Right lobe of liver (tissue), 6 donors: Measurements from ENCODE around the gene TMIGD1. TPM values are rescaled to one million over a fixed set of nuclear protein-coding genes. Genes with fewer than 3 reads are reported as not detected.

Source experiments
- ATAC-seq, 4 donors: fragments of 200-7000 bp; cut with Tn5 transposase; one replicate each; pipeline ENCODE4 v1.9.1; 2020; ENCODE audit warnings: mild to moderate bottlenecking in 4 of 4, moderate library complexity in 4 of 4
- DNase-seq, 3 donors: peaks; one replicate each; pipeline ENCODE4 v3.0.0-alpha.2; 2020
- H3K27ac ChIP-seq, 3 donors: fragments of 200-600 bp; one replicate each; pipeline ENCODE4 v1.8.0; 2022
- H3K27me3 ChIP-seq, 2 donors: fragments of 200-600 bp; one replicate each; pipeline ENCODE4 v1.8.0; 2022
- H3K36me3 ChIP-seq, 4 donors: fragments of 200-600 bp; sonication (generic) in 1 of 4; one replicate each; pipeline versions ENCODE4 v1.5.1 to v1.8.0; 2017 to 2022; ENCODE audit warnings: control low read depth in 1 of 4
- H3K4me1 ChIP-seq, 4 donors: fragments of 200-600 bp; sonication (generic) in 1 of 4; one replicate each; pipeline versions ENCODE4 v1.5.1 to v1.8.0; 2017 to 2022; ENCODE audit warnings: control low read depth in 1 of 4
- H3K4me3 ChIP-seq, 3 donors: fragments of 200-600 bp; one replicate each; pipeline ENCODE4 v1.8.0; 2022
- H3K9me3 ChIP-seq, 4 donors: fragments of 200-600 bp; sonication (generic) in 1 of 4; one replicate each; pipeline versions ENCODE4 v1.5.1 to v1.8.0; 2017 to 2022; ENCODE audit warnings: control low read depth in 1 of 4
- CTCF ChIP-seq, 4 donors: fragments of 200-600 bp in 3 of 4; fragments of 450-650 bp in 1 of 4; IDR thresholded peaks; one replicate each; pipeline versions ENCODE4 v1.5.1 to v1.8.0; 2016 to 2022; ENCODE audit warnings: antibody characterized with exemption in 4 of 4, mild to moderate bottlenecking in 2 of 4
- POLR2A ChIP-seq: fragments of 450-650 bp; IDR thresholded peaks from one replicate; pipeline ENCODE4 v1.6.1; 2017; ENCODE audit warnings: antibody characterized with exemption, mild to moderate bottlenecking
- WGBS: methylation state at CpG from one replicate; pipeline ENCODE4 v1.1.6; 2018; ENCODE audit warnings: low coverage, low lambda C conversion rate; ENCODE audit not compliant: insufficient coverage; ENCODE audit errors: missing lambda C conversion rate; 5-methylcytosine and 5-hydroxymethylcytosine counted together
- intact Hi-C, 2 donors: fragments of 100-400 bp; cut with DNase I; formaldehyde crosslinking; loops; one replicate each; pipeline versions ENCODE4 v1.11.2 to v1.14.1; 2022
- total RNA-seq, 6 experiments: library from RNA; depleted of rRNA in 2 of 6; stranded (reverse); fragments of >200 nt in 2 of 6; fragmentation: NEBNext Ultra II Directional in 3 of 6; extraction: Animal tissue kit (Norgen Biotek cat#: 25700) in 3 of 6; gene quantifications; one replicate each; pipeline versions ENCODE4 v1.1.0 to v1.2.4, GENCODE V29; 2016 to 2023
- donor health status: DM: no; HTN: yes; CAD: no.
- donor health status: DM: no; HTN: no; CAD: no.
- donor health status: DM: no; HTN: no; CAD: no.
- donor health status: DM: no; HTN: yes; CAD: no.
- donor health status: DM: no; HTN: yes; CAD: no.

The TMIGD1 gene
- total RNA-seq, 6 experiments from 2014 or later = not detected

- DNase-seq (no peak), ATAC-seq (no peak)
- Histone ChIP-seq H3K27ac (no peak overlapping the region), H3K4me1 (no peaks in the 10 kb centered on the region), H3K36me3 (peaks cover 0 to 3% (median 0%) of the 10 kb centered on the region in 4 donors), H3K4me3 (no peak overlapping the region), H3K27me3 (no peaks in the 10 kb centered on the region), H3K9me3 (no peaks in the 10 kb centered on the region)
- TF ChIP-seq CTCF (IDR thresholded peaks at IDR 0.05) (no peak), POLR2A (no peak)
- intact Hi-C loops = loop anchor here in 1 of 2 donors (10.0 kb wide), 1 partner anchor 154 kb away; no protein-coding TSS in a partner anchor
These were observed 54.7 kb downstream of the TMIGD1 start for GRCh38 chr17:30279156-30279555.

GRCh38 chr17:30278032-30278431 is 55.8 kb downstream of the TMIGD1 start:
- ATAC-seq = peak; percentile 76 to 92 (median 88)
- Histone ChIP-seq H3K9me3 (no peaks in the 10 kb centered on the region), H3K27ac (no peak overlapping the region), H3K4me1 (no peaks in the 10 kb centered on the region), H3K4me3 (no peak overlapping the region), H3K36me3 (peaks cover 0 to 5% (median 2%) of the 10 kb centered on the region in 4 donors), H3K27me3 (no peaks in the 10 kb centered on the region)
- intact Hi-C loops = loop anchor here in 1 of 2 donors (10.0 kb wide), 1 partner anchor 153 kb away; no protein-coding TSS in a partner anchor
- TF ChIP-seq POLR2A (no peak), CTCF (IDR thresholded peaks at IDR 0.05) (peak; percentile 42 to 73 (median 70))
- peak in 1 of 3 donors; percentile 50 for DNase-seq

- WGBS = 86% methylated on average over 2 of the region's 2 CpGs
- TF ChIP-seq POLR2A (no peak), CTCF (IDR thresholded peaks at IDR 0.05) (no peak)
- peaks cover 0 to 13% (median 2%) of the 10 kb centered on the region in 4 donors for H3K36me3 ChIP-seq
- H3K4me3 ChIP-seq = no peak overlapping the region
- no peak for ATAC-seq
- intact Hi-C loops = loop anchor here in 1 of 2 donors (10.0 kb wide), 1 partner anchor 151 kb away; no protein-coding TSS in a partner anchor
- H3K27me3 ChIP-seq = no peaks in the 10 kb centered on the region
- DNase-seq = no peak
- no peaks in the 10 kb centered on the region for H3K9me3 ChIP-seq
- no peaks in the 10 kb centered on the region for H3K4me1 ChIP-seq
- H3K27ac ChIP-seq = no peak overlapping the region
These were observed 57.9 kb downstream of the TMIGD1 start for GRCh38 chr17:30275911-30276310.

GRCh38 chr17:30274887-30275286 is 59.0 kb downstream of the TMIGD1 start:
- Histone ChIP-seq H3K4me1 (no peaks in the 10 kb centered on the region), H3K27me3 (no peaks in the 10 kb centered on the region), H3K36me3 (peaks cover 0 to 18% (median 2%) of the 10 kb centered on the region in 4 donors), H3K4me3 (no peak overlapping the region), H3K9me3 (no peaks in the 10 kb centered on the region), H3K27ac (no peak overlapping the region)
- 89% methylated on average over 3 of the region's 3 CpGs for WGBS
- intact Hi-C loops = loop anchor here in 1 of 2 donors (10.0 kb wide), 1 partner anchor 150 kb away; no protein-coding TSS in a partner anchor
- TF ChIP-seq POLR2A (no peak), CTCF (IDR thresholded peaks at IDR 0.05) (no peak)
- DNase-seq (no peak), ATAC-seq (no peak)

- WGBS = 92% methylated on average over 6 of the region's 6 CpGs
- intact Hi-C loops = loop anchor here in 1 of 2 donors (10.0 kb wide), 1 partner anchor 149 kb away; no protein-coding TSS in a partner anchor
- Histone ChIP-seq H3K9me3 (no peaks in the 10 kb centered on the region), H3K4me1 (no peaks in the 10 kb centered on the region), H3K4me3 (no peak overlapping the region), H3K27me3 (no peaks in the 10 kb centered on the region), H3K36me3 (peaks cover 0 to 18% (median under 1%) of the 10 kb centered on the region in 4 donors), H3K27ac (no peak overlapping the region)
- DNase-seq (no peak), ATAC-seq (no peak)
- no peak for TF ChIP-seq CTCF (IDR thresholded peaks at IDR 0.05)
- TF ChIP-seq POLR2A = no peak
These were observed 60.5 kb downstream of the TMIGD1 start for GRCh38 chr17:30273373-30273772.
